Subcutaneous abdominal adipose tissue (tissue), 5 donors: Measurements from ENCODE around the gene MED27.

Experiments
- H3K27ac ChIP-seq: one replicate; pipeline ENCODE4 v1.7.0; 2013; ENCODE audit warnings: low read depth, mild to moderate bottlenecking, inconsistent platforms, low read length, moderate library complexity
- H3K27me3 ChIP-seq, 5 donors: one replicate each; pipeline ENCODE4 v1.7.0; 2013; ENCODE audit warnings: low read length in 5 of 5, inconsistent platforms in 1 of 5; ENCODE audit not compliant: control insufficient read depth in 5 of 5, insufficient read depth in 4 of 5
- H3K36me3 ChIP-seq, 5 donors: one replicate each; pipeline ENCODE4 v1.7.0; 2013; ENCODE audit warnings: low read length in 5 of 5; ENCODE audit not compliant: control insufficient read depth in 5 of 5, insufficient read depth in 5 of 5
- H3K4me1 ChIP-seq, 5 donors: one replicate each; pipeline ENCODE4 v1.7.0; 2013; ENCODE audit warnings: low read length in 5 of 5, mild to moderate bottlenecking in 3 of 5, moderate library complexity in 1 of 5; ENCODE audit not compliant: control insufficient read depth in 5 of 5, insufficient read depth in 5 of 5
- H3K4me3 ChIP-seq, 5 donors: one replicate each; pipeline ENCODE4 v1.7.0; 2013; ENCODE audit warnings: low read length in 5 of 5, low read depth in 1 of 5
- H3K9ac ChIP-seq, 5 donors: one replicate each; pipeline ENCODE4 v1.7.0; 2013; ENCODE audit warnings: low read length in 5 of 5, mild to moderate bottlenecking in 4 of 5, moderate library complexity in 3 of 5
- H3K9me3 ChIP-seq, 5 donors: one replicate each; pipeline ENCODE4 v1.7.0; 2013; ENCODE audit warnings: low read length in 5 of 5; ENCODE audit not compliant: control insufficient read depth in 5 of 5
- donor health status: healthy.
- donor health status: healthy.
- donor health status: healthy.
- donor health status: healthy.
- donor health status: healthy.

The MED27 gene

GRCh38 chr9:131831380-131832165 lies 248.1 kb downstream of the MED27 start:
- Histone ChIP-seq H3K4me3 (no peak overlapping the region), H3K27ac (no peak overlapping the region), H3K36me3 (no peaks in the 10 kb centered on the region), H3K4me1 (no peaks in the 10 kb centered on the region), H3K9ac (no peak overlapping the region), H3K9me3 (peaks cover 9 to 26% (median 21%) of the 10 kb centered on the region in 5 donors), H3K27me3 (peaks cover 13 to 34% (median 28%) of the 10 kb centered on the region in 5 donors)

- Histone ChIP-seq H3K9ac (no peak overlapping the region), H3K27ac (no peak overlapping the region), H3K27me3 (peaks cover 10 to 37% (median 29%) of the 10 kb centered on the region in 5 donors), H3K36me3 (no peaks in the 10 kb centered on the region), H3K9me3 (peaks cover 0 to 9% (median 6%) of the 10 kb centered on the region in 5 donors), H3K4me3 (no peak overlapping the region), H3K4me1 (no peaks in the 10 kb centered on the region)
These were observed 251.8 kb downstream of the MED27 start for GRCh38 chr9:131827821-131828369.

DNA sequence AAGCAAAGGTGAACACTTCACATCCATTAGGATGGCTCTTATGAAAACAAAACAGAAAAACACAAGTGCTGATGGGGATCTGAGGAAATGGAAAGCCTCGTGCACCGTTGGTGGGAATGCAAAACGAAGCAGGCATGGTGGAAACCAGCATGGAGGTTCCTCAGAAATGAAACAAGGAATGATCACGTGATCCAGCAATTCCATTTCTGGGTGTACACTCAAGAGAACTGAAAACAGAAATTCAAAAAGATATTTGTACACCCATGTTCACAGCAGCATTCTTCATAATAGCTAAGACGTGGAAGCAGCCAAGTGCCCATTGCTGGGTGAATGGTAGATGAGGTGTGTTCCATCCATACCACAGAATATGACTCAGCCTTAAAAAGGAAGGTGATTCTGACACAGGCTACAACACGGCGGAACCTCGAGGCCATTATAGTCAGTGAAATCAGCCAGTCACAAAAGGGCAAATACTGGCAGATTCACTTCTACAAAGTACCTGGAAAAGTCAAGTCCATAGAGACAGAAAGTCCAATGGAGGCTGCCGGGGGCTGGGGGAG lies 252.6 kb downstream of the MED27 start:
- Histone ChIP-seq H3K27me3 (peaks cover 12 to 39% (median 30%) of the 10 kb centered on the region in 5 donors), H3K9me3 (peaks cover 0 to 9% (median 4%) of the 10 kb centered on the region in 5 donors), H3K4me1 (no peaks in the 10 kb centered on the region), H3K9ac (no peak overlapping the region), H3K36me3 (no peaks in the 10 kb centered on the region), H3K27ac (no peak overlapping the region), H3K4me3 (no peak overlapping the region)

GRCh38 chr9:131826053-131826452 lies 253.6 kb downstream of the MED27 start:
- no peak overlapping the region for H3K9ac ChIP-seq
- peaks cover 12 to 40% (median 28%) of the 10 kb centered on the region in 5 donors for H3K27me3 ChIP-seq
- no peaks in the 10 kb centered on the region for H3K4me1 ChIP-seq
- H3K9me3 ChIP-seq: peaks cover 0 to 7% (median 3%) of the 10 kb centered on the region in 5 donors
- H3K36me3 ChIP-seq: no peaks in the 10 kb centered on the region
- H3K27ac ChIP-seq: no peak overlapping the region
- no peak overlapping the region for H3K4me3 ChIP-seq

DNA sequence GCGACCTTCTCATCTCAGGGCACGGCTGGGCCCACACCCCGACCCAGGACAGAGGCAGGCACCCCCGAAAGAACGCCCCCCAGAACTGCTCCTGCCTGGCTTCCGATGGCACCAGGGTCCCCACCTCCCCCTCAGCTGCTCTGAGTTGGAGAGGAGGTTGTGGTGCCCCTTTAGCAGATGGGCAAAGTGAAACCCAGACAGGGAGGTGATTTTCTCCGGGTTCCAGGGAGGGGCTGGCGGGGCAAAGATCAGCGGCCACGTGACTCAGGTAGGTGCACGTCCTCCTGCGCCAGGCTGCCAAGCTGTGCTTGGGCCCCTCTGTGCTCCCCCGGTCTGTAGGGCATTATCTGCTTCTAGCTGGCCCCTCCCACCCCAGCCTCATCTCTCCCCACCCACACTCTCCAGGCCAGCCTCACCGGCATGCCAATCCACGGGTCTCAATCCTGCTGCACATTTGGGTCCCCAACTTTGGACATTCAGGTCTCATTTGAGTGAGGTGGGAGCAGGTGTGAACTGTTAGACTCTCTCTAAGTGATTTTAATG lies 254.6 kb downstream of the MED27 start:
- peaks cover 12 to 42% (median 29%) of the 10 kb centered on the region in 5 donors for H3K27me3 ChIP-seq
- no peak overlapping the region for H3K9ac ChIP-seq
- peaks cover 0 to 7% (median 3%) of the 10 kb centered on the region in 5 donors for H3K9me3 ChIP-seq
- no peak overlapping the region for H3K4me3 ChIP-seq
- H3K36me3 ChIP-seq: no peaks in the 10 kb centered on the region
- no peaks in the 10 kb centered on the region for H3K4me1 ChIP-seq
- H3K27ac ChIP-seq: no peak overlapping the region

DNA sequence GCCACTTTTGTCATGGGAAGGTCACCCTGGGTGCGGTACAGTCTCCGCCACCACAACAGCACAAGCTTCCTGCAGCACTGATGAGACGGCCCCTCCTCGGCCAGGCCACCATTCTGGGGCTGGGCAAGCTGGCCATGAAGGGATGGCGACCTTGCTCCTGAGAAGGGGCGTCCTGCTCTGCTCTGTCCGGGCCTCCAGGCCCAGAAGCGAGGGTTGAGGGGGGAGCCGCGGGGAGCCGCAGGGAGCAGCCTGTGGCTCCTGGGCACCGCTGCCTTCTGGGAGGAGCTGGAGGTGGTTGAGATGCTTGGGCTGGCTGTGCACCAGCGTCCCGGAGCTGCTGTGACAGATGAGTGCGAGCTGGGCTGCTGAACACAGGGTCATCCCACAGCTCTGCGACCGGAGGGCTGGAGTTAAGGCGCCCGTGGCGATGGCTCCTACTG lies 255.5 kb downstream of the MED27 start:
- no peaks in the 10 kb centered on the region for H3K4me1 ChIP-seq
- H3K9ac ChIP-seq: no peak overlapping the region
- H3K36me3 ChIP-seq: no peaks in the 10 kb centered on the region
- H3K27me3 ChIP-seq: peaks cover 12 to 43% (median 30%) of the 10 kb centered on the region in 5 donors
- no peak overlapping the region for H3K4me3 ChIP-seq
- H3K9me3 ChIP-seq: peaks cover 0 to 7% (median 3%) of the 10 kb centered on the region in 5 donors
- no peak overlapping the region for H3K27ac ChIP-seq

DNA sequence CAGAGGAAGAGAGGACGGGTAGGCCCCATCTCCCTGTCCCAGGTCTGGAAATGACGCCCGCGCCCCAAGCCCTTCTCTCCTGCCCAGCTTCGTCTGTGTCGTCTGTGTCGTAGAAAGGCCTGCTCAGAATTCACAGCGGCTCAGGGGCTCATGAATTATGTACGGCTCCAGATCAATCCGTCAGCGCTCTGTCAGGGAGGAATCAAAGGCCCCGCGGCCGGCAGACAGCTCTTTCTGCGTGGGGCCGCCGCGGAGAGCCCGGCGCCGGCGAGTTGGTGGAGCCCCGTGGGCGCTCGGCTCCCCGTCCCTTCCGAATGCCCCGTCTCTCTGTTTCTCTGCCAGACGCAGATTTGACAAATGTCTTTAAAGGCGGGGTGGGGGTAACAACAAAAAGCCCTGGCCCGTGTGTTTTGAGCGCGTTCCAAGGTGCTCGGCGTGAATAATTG lies 255.9 kb downstream of the MED27 start:
- H3K27me3 ChIP-seq: peaks cover 12 to 47% (median 30%) of the 10 kb centered on the region in 5 donors
- no peaks in the 10 kb centered on the region for H3K4me1 ChIP-seq
- H3K9me3 ChIP-seq: peaks cover 0 to 7% (median 3%) of the 10 kb centered on the region in 5 donors
- no peak overlapping the region for H3K27ac ChIP-seq
- H3K36me3 ChIP-seq: no peaks in the 10 kb centered on the region
- no peak overlapping the region for H3K9ac ChIP-seq
- no peak overlapping the region for H3K4me3 ChIP-seq

- Histone ChIP-seq H3K4me3 (no peak overlapping the region), H3K27me3 (peaks cover 10 to 52% (median 26%) of the 10 kb centered on the region in 5 donors), H3K36me3 (no peaks in the 10 kb centered on the region), H3K27ac (no peak overlapping the region), H3K9me3 (no peaks in the 10 kb centered on the region), H3K4me1 (no peaks in the 10 kb centered on the region), H3K9ac (no peak overlapping the region)
These were observed 261.6 kb downstream of the MED27 start for GRCh38 chr9:131818089-131818488.

DNA sequence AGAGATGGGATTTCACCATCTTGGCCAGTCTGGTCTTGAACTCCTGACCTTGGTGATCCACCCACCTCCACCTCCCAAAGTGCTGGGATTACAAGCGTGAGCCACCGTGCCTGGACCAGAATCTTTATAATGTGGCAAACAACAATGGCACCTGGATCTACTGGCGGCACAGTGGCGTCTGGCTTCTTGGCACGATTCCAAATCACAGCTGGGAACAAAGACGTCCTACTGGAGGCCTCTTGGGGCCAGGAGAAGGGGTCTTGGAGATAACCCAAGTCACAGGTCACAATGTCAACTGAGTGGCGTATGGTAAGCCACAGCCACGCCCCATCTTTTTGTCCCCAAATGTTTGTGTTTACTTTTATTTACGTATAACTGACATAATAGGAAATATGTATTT lies 262.0 kb downstream of the MED27 start:
- Histone ChIP-seq H3K27ac (no peak overlapping the region), H3K4me3 (no peak overlapping the region), H3K27me3 (peaks cover 9 to 52% (median 24%) of the 10 kb centered on the region in 5 donors), H3K36me3 (no peaks in the 10 kb centered on the region), H3K9ac (no peak overlapping the region), H3K9me3 (no peaks in the 10 kb centered on the region), H3K4me1 (no peaks in the 10 kb centered on the region)

- Histone ChIP-seq H3K27me3 (peaks cover 9 to 58% (median 28%) of the 10 kb centered on the region in 5 donors), H3K9ac (no peak overlapping the region), H3K36me3 (no peaks in the 10 kb centered on the region), H3K4me1 (no peaks in the 10 kb centered on the region), H3K9me3 (no peaks in the 10 kb centered on the region), H3K4me3 (no peak overlapping the region), H3K27ac (no peak overlapping the region)
These were observed 262.6 kb downstream of the MED27 start for GRCh38 chr9:131817073-131817472.
